ENCODE measurements around the gene SP9.

SP9 gene

GRCh38 chr2:174334781-174335251, at the start of gene SP9:
SP9 (plus strand) TSS chr2:174334954; CDS start chr2:174335093, 139 bp downstream.
- DNase-seq, result no peak

- no peak for DNase-seq
Measured at GRCh38 chr2:174286172-174286571, 48.6 kb upstream of the SP9 start.

GRCh38 chr2:174292908-174293307, 41.8 kb upstream of the SP9 start:
- no peak for DNase-seq

GRCh38 chr2:174300114-174300513, 34.6 kb upstream of the SP9 start:
- DNase-seq, result no peak

- DNase-seq, result no peak
Measured at GRCh38 chr2:174312581-174313234, 22.0 kb upstream of the SP9 start.

GRCh38 chr2:174322149-174322548, 12.6 kb upstream of the SP9 start:
- no peak for DNase-seq

- DNase-seq, result no peak
Measured at GRCh38 chr2:174322746-174323145, 12.0 kb upstream of the SP9 start.

- DNase-seq, result no peak
Measured at GRCh38 chr2:174324530-174324929, 10.2 kb upstream of the SP9 start.

- DNase-seq, result no peak
Measured at GRCh38 chr2:174325373-174326160, 9.2 kb upstream of the SP9 start.

- no peak for DNase-seq
Measured at GRCh38 chr2:174326161-174327020, 8.4 kb upstream of the SP9 start.

GRCh38 chr2:174327021-174327840, 7.5 kb upstream of the SP9 start:
- no peak for DNase-seq

- DNase-seq, result no peak
Measured at GRCh38 chr2:174327841-174328113, 7.0 kb upstream of the SP9 start.

GRCh38 chr2:174328114-174328960, 6.4 kb upstream of the SP9 start:
- DNase-seq, result no peak

GRCh38 chr2:174328961-174329715, 5.6 kb upstream of the SP9 start:
- no peak for DNase-seq

- no peak for DNase-seq
Measured at GRCh38 chr2:174330945-174331594, 3.7 kb upstream of the SP9 start.

GRCh38 chr2:174331595-174332216, 3.0 kb upstream of the SP9 start:
- DNase-seq, result no peak

GRCh38 chr2:174332217-174332963, 2.4 kb upstream of the SP9 start:
- DNase-seq, result no peak

GRCh38 chr2:174333017-174333371, 1.8 kb upstream of the SP9 start:
- DNase-seq, result no peak
